HG03064 (cell line): ENCODE data around the gene OPTC.
"Not testable (repeated sequence)": the region's sequence is repeated elsewhere in the genome, so short reads cannot be mapped to it uniquely, and the experiment has no call there.

ENCODE experiments used
- ATAC-seq: cut with Tn5 transposase; IDR thresholded peaks from one replicate; pipeline ENCODE4 v1.9.1; 2021; ENCODE audit warnings: low read depth; ENCODE audit not compliant: unreplicated experiment

Gene OPTC

GRCh38 chr1:203513585-203514031 lies 19.7 kb downstream of the OPTC start:
- ATAC-seq, result no peak

GRCh38 chr1:203516184-203516583 lies 22.2 kb downstream of the OPTC start:
- ATAC-seq, result no peak

- ATAC-seq, result no peak
Observed at GRCh38 chr1:203516906-203517305, 23.0 kb downstream of the OPTC start.

GRCh38 chr1:203517426-203518110 lies 23.6 kb downstream of the OPTC start:
- ATAC-seq, result no peak

- ATAC-seq, result not testable (repeated sequence)
Observed at GRCh38 chr1:203518139-203518538, 24.2 kb downstream of the OPTC start.

- no peak for ATAC-seq
Observed at GRCh38 chr1:203518541-203518940, 24.6 kb downstream of the OPTC start.

GRCh38 chr1:203519053-203519840 lies 25.3 kb downstream of the OPTC start:
- ATAC-seq, result no peak

GRCh38 chr1:203519896-203520295 lies 25.9 kb downstream of the OPTC start:
- no peak for ATAC-seq

- ATAC-seq, result no peak
Observed at GRCh38 chr1:203520315-203520714, 26.4 kb downstream of the OPTC start.

GRCh38 chr1:203521074-203521794 lies 27.3 kb downstream of the OPTC start:
- ATAC-seq, result no peak

GRCh38 chr1:203521812-203522211 lies 27.9 kb downstream of the OPTC start:
- no peak for ATAC-seq

- no peak for ATAC-seq
Observed at GRCh38 chr1:203522237-203522636, 28.3 kb downstream of the OPTC start.

- ATAC-seq, result no peak
Observed at GRCh38 chr1:203523667-203524066, 29.7 kb downstream of the OPTC start.

GRCh38 chr1:203524152-203524551 lies 30.2 kb downstream of the OPTC start:
- no peak for ATAC-seq

- ATAC-seq, result no peak
Observed at GRCh38 chr1:203524824-203525223, 30.9 kb downstream of the OPTC start.

GRCh38 chr1:203525685-203526084 lies 31.7 kb downstream of the OPTC start:
- no peak for ATAC-seq

- no peak for ATAC-seq
Observed at GRCh38 chr1:203526130-203526529, 32.2 kb downstream of the OPTC start.

- no peak for ATAC-seq
Observed at GRCh38 chr1:203526572-203526971, 32.6 kb downstream of the OPTC start.

GRCh38 chr1:203527013-203527412 lies 33.1 kb downstream of the OPTC start:
- no peak for ATAC-seq

GRCh38 chr1:203528063-203528462 lies 34.1 kb downstream of the OPTC start:
- ATAC-seq, result no peak
